AG04450 (cell line): Measurements from ENCODE around the gene ASPRV1. TPM values are rescaled to one million over a fixed set of nuclear protein-coding genes. Genes with fewer than 3 reads are reported as not detected.

Source experiments
- CTCF ChIA-PET: fragments of 300-600, 350-600 bp; formaldehyde crosslinking; extraction: SDS; loops from one replicate; lab custom pipeline; 2022; ENCODE audit warnings: antibody characterized with exemption, inconsistent platforms; lab: Charles Lee
- POLR2A ChIA-PET: fragments of 350-600 bp; formaldehyde crosslinking; extraction: SDS; loops from one replicate; lab custom pipeline; 2021; ENCODE audit warnings: antibody characterized with exemption, inconsistent platforms; lab: Yijun Ruan, JAX
- DNase-seq: peaks from one replicate; pipeline ENCODE4 v3.0.0-alpha.2; 2011; ENCODE audit warnings: low read depth, low spot score
- H3K27ac ChIP-seq: one replicate; pipeline ENCODE4 v1.5.1; 2012; ENCODE audit warnings: low read depth, low read length, control low read depth
- H3K27me3 ChIP-seq: one replicate; pipeline ENCODE4 v1.6.0; 2012; ENCODE audit warnings: low read length; ENCODE audit not compliant: control insufficient read depth, insufficient read depth
- H3K4me3 ChIP-seq: 2 replicates; pipeline ENCODE4 v1.5.1; 2011; ENCODE audit warnings: mild to moderate bottlenecking, low read depth, low read length, control low read depth
- H3K9me3 ChIP-seq: 2 replicates; pipeline ENCODE4 v1.5.1; 2012; ENCODE audit warnings: low read length; ENCODE audit not compliant: control insufficient read depth, insufficient read depth
- CTCF ChIP-seq: IDR thresholded peaks from 2 replicates; pipeline ENCODE4 v1.5.1; 2011; ENCODE audit warnings: low read depth, low read length, control low read depth, inconsistent platforms
- polyA plus RNA-seq: library from polyadenylated mRNA; depleted of rRNA; stranded (reverse); fragments of >200 nt; gene quantifications from 2 replicates; pipeline ENCODE4 v1.2.3, GENCODE V29; 2011

ASPRV1 gene
- polyA plus RNA-seq, 1 experiment: 0.11 TPM

- no peak overlapping the region for H3K27ac ChIP-seq
- H3K4me3 ChIP-seq: no peak overlapping the region
- TF ChIP-seq CTCF: no peak
- CTCF ChIA-PET: interaction anchor here (0.5 kb wide), 1 partner anchor 210 kb away, joined by 3 read pairs; no protein-coding TSS in a partner anchor
- H3K27me3 ChIP-seq: no peaks in the 10 kb centered on the region
- no peaks in the 10 kb centered on the region for H3K9me3 ChIP-seq
- DNase-seq: no peak
- POLR2A ChIA-PET: interaction anchor here (1.0 kb wide), 1 partner anchor 61 kb away, joined by 3 read pairs; no protein-coding TSS in a partner anchor
These were observed 14.5 kb upstream of the ASPRV1 start for GRCh38 chr2:69975853-69976462.

- ChIA-PET CTCF (interaction anchor here (0.5 kb wide), 1 partner anchor 211 kb away, joined by 3 read pairs; no protein-coding TSS in a partner anchor), POLR2A (interaction anchor here (1.0 kb wide), 1 partner anchor 61 kb away, joined by 3 read pairs; no protein-coding TSS in a partner anchor)
- no peaks in the 10 kb centered on the region for H3K9me3 ChIP-seq
- no peak for DNase-seq
- peaks cover 4% of the 10 kb centered on the region for H3K27me3 ChIP-seq
- no peak overlapping the region for H3K4me3 ChIP-seq
- no peak for TF ChIP-seq CTCF
- no peak overlapping the region for H3K27ac ChIP-seq
These were observed 13.9 kb upstream of the ASPRV1 start for GRCh38 chr2:69975136-69975852.

GRCh38 chr2:69973335-69973735, 11.9 kb upstream of the ASPRV1 start:
- Histone ChIP-seq H3K27ac (no peak overlapping the region), H3K27me3 (peaks cover 4% of the 10 kb centered on the region), H3K9me3 (no peaks in the 10 kb centered on the region), H3K4me3 (no peak overlapping the region)
- no peak for TF ChIP-seq CTCF
- peak; percentile 27 for DNase-seq
- CTCF ChIA-PET: no interaction called here
- POLR2A ChIA-PET: no interaction called here

GRCh38 chr2:69972822-69973221, 11.4 kb upstream of the ASPRV1 start:
- Histone ChIP-seq H3K4me3 (no peak overlapping the region), H3K27ac (no peak overlapping the region), H3K9me3 (no peaks in the 10 kb centered on the region), H3K27me3 (peaks cover 4% of the 10 kb centered on the region)
- TF ChIP-seq CTCF: no peak
- ChIA-PET CTCF (no interaction called here), POLR2A (no interaction called here)
- no peak for DNase-seq

- TF ChIP-seq CTCF: no peak
- no peak overlapping the region for H3K27ac ChIP-seq
- ChIA-PET POLR2A (no interaction called here), CTCF (no interaction called here)
- no peak for DNase-seq
- H3K27me3 ChIP-seq: peaks cover 4% of the 10 kb centered on the region
- no peak overlapping the region for H3K4me3 ChIP-seq
- no peaks in the 10 kb centered on the region for H3K9me3 ChIP-seq
These were observed 8.6 kb upstream of the ASPRV1 start for GRCh38 chr2:69969991-69970390.
